A549 (cell line): Measurements from ENCODE around the gene APOBEC3B.

Source experiments
- BHLHE40 ChIP-seq: IDR thresholded peaks from 2 replicates; pipeline ENCODE4 v1.6.1; 2012; ENCODE audit warnings: low read depth, low read length, inconsistent platforms
- CBX2 ChIP-seq: fragments of 200-600 bp; sonication (generic); IDR thresholded peaks from 2 replicates; pipeline ENCODE4 v1.6.1; 2016; ENCODE audit warnings: low read depth, mild to moderate bottlenecking, borderline replicate concordance
- CEBPB ChIP-seq, 2 experiments: fragments of >200 bp in 1 of 2; sonication (Bioruptor Twin) in 1 of 2; formaldehyde crosslinking in 1 of 2; IDR thresholded peaks; 2 replicates each; pipeline ENCODE4 v1.6.1; 2012 to 2016
- CTCF ChIP-seq: fragments of >200 bp; sonication (Bioruptor Twin); formaldehyde crosslinking; IDR thresholded peaks from 3 replicates; pipeline ENCODE4 v1.5.1; 2016
- EP300 ChIP-seq, 2 experiments: fragments of >200 bp; sonication (Bioruptor Twin); formaldehyde crosslinking; IDR thresholded peaks; 2 replicates in 1 of 2; 3 replicates in 1 of 2; pipeline ENCODE4 v1.6.1; 2016 to 2017
- MAX ChIP-seq: IDR thresholded peaks from 2 replicates; pipeline ENCODE4 v1.6.1; 2012
- MYC ChIP-seq: IDR thresholded peaks from 2 replicates; pipeline ENCODE4 v1.6.1; 2012; ENCODE audit warnings: mild to moderate bottlenecking, inconsistent platforms, low read length, improper control_type of control experiment, borderline replicate concordance

DNA sequence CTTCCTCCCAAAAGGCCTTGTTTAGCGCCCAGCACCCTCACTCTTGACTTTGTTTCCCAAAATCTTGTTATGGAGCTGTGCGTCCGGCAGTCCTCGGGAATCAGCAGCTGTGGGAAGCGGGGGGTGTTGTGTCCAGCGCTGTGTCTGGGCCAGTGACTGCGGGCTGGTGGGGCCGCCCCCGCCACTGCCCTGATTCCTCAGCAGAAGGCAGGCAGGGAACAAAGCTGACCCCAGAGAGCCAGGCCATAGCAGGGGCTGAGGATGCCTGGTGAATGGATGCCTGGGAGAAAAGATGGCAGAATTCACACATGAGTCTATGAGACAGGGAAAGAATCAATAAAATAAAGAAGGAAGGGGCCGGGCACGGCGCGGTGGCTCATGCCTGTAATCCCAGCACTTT is 34.4 kb downstream of the APOBEC3B start:
- TF ChIP-seq BHLHE40 = no peak
- no peak for TF ChIP-seq CTCF
- TF ChIP-seq EP300 (IDR thresholded peaks at IDR 0.05) = no peak
- no peak for TF ChIP-seq CBX2
- no peak for TF ChIP-seq MYC
- TF ChIP-seq CEBPB (IDR thresholded peaks at IDR 0.05) = no peak
- no peak for TF ChIP-seq MAX
